SKM-1 treated with dmso at 0.1 percent for 144 hours (cell line): ENCODE results near the gene TTI1.

Experiments used
- DNase-seq: peaks from one replicate; lab custom pipeline; 2025; ENCODE audit not compliant: unreplicated experiment; lab: John Stamatoyannopoulos, UW

TTI1 gene

DNA sequence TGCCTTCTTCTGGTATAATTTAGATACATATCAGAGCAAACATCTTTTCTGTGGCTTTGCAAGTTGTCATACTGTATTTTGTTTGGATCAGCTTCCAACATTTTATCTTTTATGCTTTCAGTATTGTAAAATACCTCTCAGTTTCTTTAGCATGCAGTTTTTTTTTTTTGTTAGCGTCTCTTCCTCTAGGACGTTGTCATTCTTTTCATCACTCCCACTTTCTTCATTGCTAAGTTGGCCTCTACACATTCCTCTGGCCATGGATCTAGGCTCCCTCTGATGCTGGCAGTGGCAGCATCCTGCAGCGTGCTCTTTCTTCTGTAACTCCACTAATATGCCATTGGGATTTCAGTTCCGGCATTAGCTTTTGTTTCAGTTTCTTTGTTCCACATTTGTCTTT lies 22.0 kb upstream of the TTI1 start:
- no peak for DNase-seq

GRCh38 chr20:38054647-38055046 lies 21.4 kb upstream of the TTI1 start:
- DNase-seq = no peak

- DNase-seq = no peak
Measured at GRCh38 chr20:38052870-38053269, 19.6 kb upstream of the TTI1 start.

DNA sequence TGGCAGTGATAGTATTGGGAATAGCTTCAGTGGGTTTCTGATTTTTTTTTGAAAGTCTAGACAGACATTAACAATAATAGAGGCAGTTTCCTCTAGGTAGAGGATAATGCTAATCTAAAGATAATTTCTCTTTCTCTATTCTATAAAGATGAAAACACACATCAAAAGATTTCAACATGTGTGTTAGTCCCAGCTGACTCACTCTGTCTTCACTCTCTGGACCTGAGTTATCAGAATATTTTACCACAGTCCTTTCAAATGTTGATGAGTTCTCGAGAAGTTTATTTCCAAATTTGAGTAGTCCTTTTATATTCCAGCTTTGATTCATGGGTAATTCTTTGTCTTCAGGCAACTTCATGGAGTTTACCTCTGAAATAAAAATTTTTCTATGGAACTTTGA lies 17.4 kb upstream of the TTI1 start:
- DNase-seq = no peak

GRCh38 chr20:38049800-38050199 lies 16.5 kb upstream of the TTI1 start:
- no peak for DNase-seq

GRCh38 chr20:38046572-38046971 lies 13.3 kb upstream of the TTI1 start:
- DNase-seq = no peak

- DNase-seq = no peak
Measured at GRCh38 chr20:38044685-38045084, 11.4 kb upstream of the TTI1 start.

- no peak for DNase-seq
Measured at GRCh38 chr20:38043512-38044300, 10.4 kb upstream of the TTI1 start.

- no peak for DNase-seq
Measured at GRCh38 chr20:38040276-38040675, 7.0 kb upstream of the TTI1 start.

DNA sequence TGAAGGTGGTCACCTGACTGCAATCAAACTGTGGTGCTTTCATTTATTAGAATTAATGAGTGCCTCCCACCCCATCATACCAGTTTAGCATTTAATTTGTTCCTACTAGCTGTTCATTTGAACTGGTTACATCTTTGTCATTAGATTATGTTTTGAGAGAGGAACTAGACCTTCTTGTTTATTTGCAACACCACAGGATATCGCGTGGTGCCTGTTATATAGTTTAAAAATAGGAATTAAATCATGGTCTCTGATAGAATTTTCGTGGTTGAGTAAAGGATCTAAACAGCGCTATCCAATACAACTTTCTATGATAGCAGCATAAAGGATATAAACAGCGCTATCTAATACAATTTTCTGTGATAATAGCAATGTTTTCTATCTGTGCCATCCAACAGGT lies 3.1 kb upstream of the TTI1 start:
- DNase-seq = no peak

DNA sequence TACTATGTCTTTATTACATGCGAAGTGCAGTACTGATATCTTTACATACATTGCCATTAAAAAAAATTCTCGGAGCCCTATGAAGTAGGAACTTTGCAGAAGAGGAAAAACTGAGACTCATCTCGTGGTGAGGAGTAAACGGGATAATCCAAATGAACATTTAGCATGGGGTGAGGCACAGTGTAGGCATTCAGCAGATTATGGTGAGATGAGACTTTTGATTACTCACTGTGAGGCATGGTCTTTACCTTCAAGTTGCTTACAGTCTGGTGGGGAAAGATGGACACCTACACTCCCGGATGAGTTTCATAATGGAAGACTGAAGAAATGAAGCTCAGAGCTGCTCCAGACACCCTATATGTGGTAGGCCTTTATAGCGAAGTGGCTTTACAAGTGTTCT lies 1.7 kb upstream of the TTI1 start:
- no peak for DNase-seq

- no peak for DNase-seq
Measured at GRCh38 chr20:38034108-38034649, 923 bp upstream of the TTI1 start.

- no peak for DNase-seq
Measured at GRCh38 chr20:38032585-38033329, 499 bp downstream of the TTI1 start.

- DNase-seq = no peak
Measured at GRCh38 chr20:38031957-38032356, 1.3 kb downstream of the TTI1 start.

GRCh38 chr20:38029453-38029852 lies 3.8 kb downstream of the TTI1 start:
- no peak for DNase-seq

DNA sequence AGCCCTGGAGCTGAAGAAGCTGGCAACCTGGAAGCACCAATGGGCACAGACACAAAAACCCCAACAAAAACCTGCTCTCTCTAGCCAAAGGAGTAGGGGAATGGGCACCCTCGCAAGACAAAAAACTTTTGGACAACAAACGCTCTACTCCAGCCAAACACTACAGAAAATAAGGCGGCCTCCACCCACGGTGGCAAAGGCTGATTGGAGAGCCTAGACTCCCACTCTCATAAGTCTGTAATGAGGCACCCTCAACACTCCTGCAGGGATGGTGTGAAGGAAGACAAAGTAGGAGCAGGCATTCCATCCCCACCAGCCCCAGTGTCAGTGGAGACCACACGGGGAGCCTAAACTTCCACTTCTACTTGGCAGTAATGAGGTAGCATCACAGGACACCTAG lies 8.8 kb downstream of the TTI1 start:
- DNase-seq = no peak

- DNase-seq = peak; percentile 19
Measured at GRCh38 chr20:38023181-38024001, 9.9 kb downstream of the TTI1 start.

DNA sequence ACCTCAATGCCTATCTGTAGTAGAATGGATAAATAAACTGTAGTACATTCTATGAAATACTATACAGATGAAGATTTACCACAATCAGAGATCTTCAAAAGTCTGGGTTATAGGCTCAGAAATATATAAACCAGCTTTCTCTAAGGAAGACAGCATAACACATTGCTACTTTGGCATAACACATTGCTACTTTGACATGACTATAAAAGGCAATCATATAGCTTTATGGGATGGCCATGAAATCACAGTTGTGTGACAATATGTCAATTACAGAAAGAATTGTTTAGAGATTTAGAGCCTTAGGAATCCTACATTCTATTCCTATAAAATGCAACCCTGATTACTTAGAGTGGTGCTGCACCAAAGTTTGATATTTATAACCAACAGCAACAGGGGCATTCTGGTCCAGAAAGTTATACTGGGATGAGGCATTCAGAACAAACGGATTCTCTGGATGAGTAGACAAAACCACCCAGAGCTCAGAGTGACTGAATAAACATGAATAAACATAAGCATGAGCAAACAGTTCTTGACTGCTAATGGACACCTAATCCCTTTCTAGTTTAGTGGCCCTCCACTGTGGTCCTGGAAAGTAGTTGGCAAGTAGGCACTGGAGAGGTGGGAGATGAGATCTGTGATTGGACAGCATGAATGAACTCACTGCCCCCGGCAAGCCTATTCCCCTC lies 12.0 kb downstream of the TTI1 start:
- DNase-seq = no peak

- DNase-seq = no peak
Measured at GRCh38 chr20:38018385-38018784, 14.9 kb downstream of the TTI1 start.

DNA sequence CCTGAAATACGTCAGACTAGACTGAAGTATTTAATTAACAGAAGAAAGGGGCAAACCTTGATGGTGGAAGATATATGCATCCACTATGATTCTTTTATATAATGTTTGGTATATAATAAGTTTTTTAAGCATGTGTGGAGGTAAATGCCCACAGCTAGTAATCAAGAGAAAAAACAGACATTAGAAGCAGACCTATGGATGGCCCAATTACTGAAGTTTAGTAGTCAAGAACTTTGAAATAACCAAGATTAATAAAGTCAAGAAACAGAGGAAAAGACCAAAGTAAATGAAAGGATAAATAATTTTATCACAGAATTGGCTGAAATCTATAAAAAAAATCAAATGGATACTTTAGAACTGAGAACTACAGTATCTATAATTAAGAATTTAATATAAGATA lies 15.3 kb downstream of the TTI1 start:
- no peak for DNase-seq

DNA sequence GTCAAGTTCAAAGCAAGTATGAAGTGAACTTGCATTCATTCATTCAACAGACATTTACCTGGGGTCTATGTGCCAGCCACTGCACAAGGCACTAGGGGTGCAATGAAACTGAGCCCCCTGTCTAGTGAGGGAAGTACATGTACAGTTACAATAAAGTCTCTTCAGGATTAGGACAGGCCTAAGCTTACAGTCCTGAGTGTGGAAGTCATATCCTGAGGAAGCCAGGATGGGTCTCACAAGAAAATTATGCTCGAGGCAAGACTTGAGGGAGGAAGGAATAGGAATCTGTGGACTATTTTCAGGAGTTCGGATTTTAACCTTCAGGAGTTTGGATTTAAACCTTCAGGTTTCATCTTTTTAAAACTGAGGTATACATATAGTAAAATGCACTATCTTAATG lies 19.4 kb downstream of the TTI1 start:
- no peak for DNase-seq
